Natural killer cell (primary cell): ENCODE measurements around the gene FAM83C. TPM values are rescaled to one million over a fixed set of nuclear protein-coding genes. Genes with fewer than 3 reads are reported as not detected.

Experiments used
- ATAC-seq, 3 donors: fragments of 150-1000 bp in 2 of 3; fragments of 200-7000 bp in 1 of 3; cut with Tn5 transposase; 1 replicate in 1 of 3; 2 replicates in 2 of 3; pipeline ENCODE4 v1.10.0; 2021; ENCODE audit warnings: mild to moderate bottlenecking in 2 of 3, moderate library complexity in 2 of 3
- DNase-seq, 2 donors: peaks; one replicate each; pipeline versions ENCODE4 v3.0.0 to v3.0.0-alpha.2; 2013 to 2021; ENCODE audit warnings: mixed read lengths in 1 of 2
- H3K27ac ChIP-seq: one replicate; pipeline ENCODE4 v1.5.1; 2013; ENCODE audit warnings: mild to moderate bottlenecking, low read length
- H3K27me3 ChIP-seq: one replicate; pipeline ENCODE4 v1.6.1; 2013; ENCODE audit warnings: low read length; ENCODE audit not compliant: control insufficient read depth, insufficient read depth
- H3K36me3 ChIP-seq: one replicate; pipeline ENCODE4 v1.6.1; 2013; ENCODE audit warnings: low read length; ENCODE audit not compliant: control insufficient read depth, insufficient read depth
- H3K4me1 ChIP-seq: one replicate; pipeline ENCODE4 v1.6.1; 2013; ENCODE audit warnings: low read length; ENCODE audit not compliant: control insufficient read depth, insufficient read depth
- H3K4me3 ChIP-seq: one replicate; pipeline ENCODE4 v1.5.1; 2013; ENCODE audit warnings: low read length
- H3K9me3 ChIP-seq: one replicate; pipeline ENCODE4 v1.6.1; 2013; ENCODE audit warnings: low read length; ENCODE audit not compliant: control insufficient read depth, insufficient read depth
- H3K27ac Mint-ChIP-seq, 2 donors: one replicate each; pipeline ENCODE4 v1.8.0; 2022; ENCODE audit warnings: mild to moderate bottlenecking in 2 of 2, mixed read lengths in 2 of 2, moderate library complexity in 1 of 2
- H3K27me3 Mint-ChIP-seq, 2 donors: one replicate each; pipeline ENCODE4 v1.8.0; 2022; ENCODE audit warnings: low read depth in 2 of 2, mixed read lengths in 2 of 2
- H3K36me3 Mint-ChIP-seq: one replicate; pipeline ENCODE4 v1.8.0; 2022; ENCODE audit warnings: mixed read lengths
- H3K4me1 Mint-ChIP-seq, 2 donors: one replicate each; pipeline ENCODE4 v1.8.0; 2022; ENCODE audit warnings: mixed read lengths in 2 of 2
- H3K4me3 Mint-ChIP-seq: one replicate; pipeline ENCODE4 v1.8.0; 2022; ENCODE audit warnings: mild to moderate bottlenecking, moderate library complexity, mixed read lengths
- H3K9me3 Mint-ChIP-seq, 2 donors: one replicate each; pipeline ENCODE4 v1.8.0; 2022; ENCODE audit warnings: mixed read lengths in 2 of 2
- WGBS: methylation state at CpG from one replicate; pipeline ENCODE4 v1.1.7; 2013; ENCODE audit warnings: missing lambda C conversion rate; ENCODE audit not compliant: insufficient coverage; 5-methylcytosine and 5-hydroxymethylcytosine counted together
- intact Hi-C: fragments of 100-400 bp; cut with micrococcal nuclease; formaldehyde crosslinking; loops from one replicate; pipeline ENCODE4 v1.14.2; 2022
- total RNA-seq, 4 donors: library from RNA; stranded (reverse); fragments of 120-200 nt in 1 of 4; gene quantifications; one replicate each; pipeline versions ENCODE4 v1.2.3 to v1.2.4, GENCODE V29; 2013 to 2022
- TF ChIP-seq, protein P1 (sequence below): fragments of 200-600 bp; IDR thresholded peaks from one replicate; pipeline ENCODE4 v1.8.0; 2022; ENCODE audit warnings: antibody characterized with exemption

The FAM83C gene
- total RNA-seq, 3 donors from 2014 or later (not counting 1 experiment from before 2014, with no cell fraction given): not detected

- no peak for ATAC-seq
- no peak overlapping the region for H3K27ac Mint-ChIP-seq
Observed at GRCh38 chr20:35243317-35243716, 48.9 kb downstream of the FAM83C start.

DNA sequence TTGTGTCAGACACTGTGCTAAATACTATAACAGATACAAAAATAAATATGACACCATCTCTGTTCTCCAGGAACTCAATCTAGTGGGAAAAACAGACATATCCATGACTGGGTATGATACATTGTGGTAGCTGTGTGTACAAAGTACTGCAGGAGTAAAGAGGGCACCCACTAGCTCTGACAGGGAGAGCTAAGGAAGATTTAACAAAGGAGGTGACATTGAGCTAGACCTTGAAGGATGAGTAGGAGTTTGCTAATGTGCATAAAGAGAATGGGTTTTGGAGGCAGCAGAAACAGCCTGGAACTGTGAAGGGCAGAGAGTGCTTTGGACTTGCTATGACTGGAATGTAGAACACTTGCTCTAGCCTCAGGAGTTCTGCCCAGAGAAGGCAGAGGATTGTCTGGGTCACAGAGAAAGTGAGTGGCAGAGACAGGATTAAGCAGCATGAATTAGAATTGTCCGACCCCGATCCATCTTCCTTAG lies 51.4 kb downstream of the FAM83C start:
- H3K4me3 Mint-ChIP-seq: no peak overlapping the region
- TF ChIP-seq, protein P1, sequence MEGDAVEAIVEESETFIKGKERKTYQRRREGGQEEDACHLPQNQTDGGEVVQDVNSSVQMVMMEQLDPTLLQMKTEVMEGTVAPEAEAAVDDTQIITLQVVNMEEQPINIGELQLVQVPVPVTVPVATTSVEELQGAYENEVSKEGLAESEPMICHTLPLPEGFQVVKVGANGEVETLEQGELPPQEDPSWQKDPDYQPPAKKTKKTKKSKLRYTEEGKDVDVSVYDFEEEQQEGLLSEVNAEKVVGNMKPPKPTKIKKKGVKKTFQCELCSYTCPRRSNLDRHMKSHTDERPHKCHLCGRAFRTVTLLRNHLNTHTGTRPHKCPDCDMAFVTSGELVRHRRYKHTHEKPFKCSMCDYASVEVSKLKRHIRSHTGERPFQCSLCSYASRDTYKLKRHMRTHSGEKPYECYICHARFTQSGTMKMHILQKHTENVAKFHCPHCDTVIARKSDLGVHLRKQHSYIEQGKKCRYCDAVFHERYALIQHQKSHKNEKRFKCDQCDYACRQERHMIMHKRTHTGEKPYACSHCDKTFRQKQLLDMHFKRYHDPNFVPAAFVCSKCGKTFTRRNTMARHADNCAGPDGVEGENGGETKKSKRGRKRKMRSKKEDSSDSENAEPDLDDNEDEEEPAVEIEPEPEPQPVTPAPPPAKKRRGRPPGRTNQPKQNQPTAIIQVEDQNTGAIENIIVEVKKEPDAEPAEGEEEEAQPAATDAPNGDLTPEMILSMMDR: no peak
- Histone ChIP-seq H3K4me3 (no peak overlapping the region), H3K36me3 (peaks cover 2% of the 10 kb centered on the region), H3K9me3 (no peaks in the 10 kb centered on the region), H3K27ac (no peak overlapping the region), H3K4me1 (peaks cover 8% of the 10 kb centered on the region), H3K27me3 (no peaks in the 10 kb centered on the region)
- 96% methylated on average over 2 of the region's 2 CpGs for WGBS
- H3K27ac Mint-ChIP-seq: no peak overlapping the region
- intact Hi-C loops: no loop called here
- peaks cover 0 to 6% of the 10 kb centered on the region in 2 donors for H3K27me3 Mint-ChIP-seq
- no peak for DNase-seq
- H3K9me3 Mint-ChIP-seq: no peaks in the 10 kb centered on the region
- no peaks in the 10 kb centered on the region for H3K36me3 Mint-ChIP-seq
- ATAC-seq: no peak
- H3K4me1 Mint-ChIP-seq: peaks cover 16 to 22% of the 10 kb centered on the region in 2 donors

More at GRCh38 chr20:35243317-35243716, 48.9 kb downstream of the FAM83C start:
- H3K4me3 Mint-ChIP-seq: no peak overlapping the region
- peaks cover 8% of the 10 kb centered on the region for H3K4me1 ChIP-seq
- TF ChIP-seq, protein P1: no peak
- 80% methylated on average over 1 of the region's 2 CpGs for WGBS
- no peaks in the 10 kb centered on the region for H3K36me3 ChIP-seq
- H3K27ac ChIP-seq: no peak overlapping the region
- H3K27me3 ChIP-seq: no peaks in the 10 kb centered on the region
- DNase-seq: no peak
- H3K9me3 Mint-ChIP-seq: no peaks in the 10 kb centered on the region
- no peak overlapping the region for H3K4me3 ChIP-seq
- H3K27me3 Mint-ChIP-seq: peaks cover 0 to 6% of the 10 kb centered on the region in 2 donors
- H3K9me3 ChIP-seq: no peaks in the 10 kb centered on the region
- H3K4me1 Mint-ChIP-seq: peaks cover 11 to 17% of the 10 kb centered on the region in 2 donors
- intact Hi-C loops: no loop called here
- no peaks in the 10 kb centered on the region for H3K36me3 Mint-ChIP-seq

DNA sequence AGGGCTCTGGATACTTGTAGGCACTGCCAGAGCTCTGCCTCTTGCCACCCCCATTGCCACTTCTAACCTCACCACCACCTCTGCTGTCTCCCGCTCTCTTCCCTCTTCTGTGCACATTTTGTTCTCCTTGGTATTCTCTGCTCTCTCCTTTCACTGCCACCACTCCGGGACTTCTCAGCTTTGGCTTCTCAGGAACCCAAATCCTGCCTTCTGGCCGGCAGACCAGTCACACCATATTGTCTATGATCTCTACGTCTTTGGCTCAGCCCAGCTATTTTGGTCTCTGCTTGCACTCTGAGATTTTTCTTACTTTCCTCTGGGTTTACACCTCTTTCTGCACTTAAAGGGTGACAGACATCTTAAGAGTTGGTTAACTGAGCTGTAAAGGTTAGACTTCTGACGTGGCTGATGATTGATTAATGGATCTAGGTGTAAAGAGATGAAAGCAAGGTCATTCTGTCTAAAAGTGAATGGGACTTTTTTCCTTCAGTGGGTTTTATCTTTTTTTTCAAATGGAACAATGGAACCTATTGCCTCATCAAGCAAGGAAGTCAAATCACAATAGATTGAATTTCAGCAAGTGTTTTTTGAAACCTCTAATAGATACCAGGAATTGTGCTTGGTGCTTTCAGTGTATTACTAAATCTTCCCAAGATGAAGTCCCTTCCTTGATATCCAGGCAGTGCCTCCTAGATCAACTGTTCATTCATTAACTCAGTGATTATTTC lies 52.0 kb downstream of the FAM83C start:
- intact Hi-C loops: no loop called here
- Histone ChIP-seq H3K9me3 (no peaks in the 10 kb centered on the region), H3K27ac (no peak overlapping the region), H3K36me3 (peaks cover 4% of the 10 kb centered on the region), H3K4me1 (peaks cover 8% of the 10 kb centered on the region), H3K4me3 (no peak overlapping the region), H3K27me3 (no peaks in the 10 kb centered on the region)
- DNase-seq: no peak
- H3K9me3 Mint-ChIP-seq: no peaks in the 10 kb centered on the region
- H3K27ac Mint-ChIP-seq: no peak overlapping the region
- no peak overlapping the region for H3K4me3 Mint-ChIP-seq
- H3K4me1 Mint-ChIP-seq: peaks cover 16 to 22% of the 10 kb centered on the region in 2 donors
- peak in 2 of 3 donors; percentile 29 to 72 for ATAC-seq
- TF ChIP-seq, protein P1: no peak
- WGBS: 69% methylated on average over 5 of the region's 5 CpGs
- peaks cover 0 to 6% of the 10 kb centered on the region in 2 donors for H3K27me3 Mint-ChIP-seq
- H3K36me3 Mint-ChIP-seq: no peaks in the 10 kb centered on the region
